HCT116 (cell line): ENCODE data around the gene CLIC6. TPM values are rescaled to one million over a fixed set of nuclear protein-coding genes. Genes with fewer than 3 reads are reported as not detected.

Experiments
- ATAC-seq: fragments of 200-7000 bp; cut with Tn5 transposase; 2 replicates; pipeline ENCODE4 v1.9.1; 2020; ENCODE audit warnings: mild to moderate bottlenecking, moderate library complexity
- BruUV-seq: library from RNA; stranded (reverse); fragments of 400-500 nt; replicated peaks from 2 replicates; lab custom pipeline; 2021; lab: Mats Ljungman, UMichigan
- CTCF ChIA-PET: fragments of 300-600 bp; sonication (Branson Sonifier 250); formaldehyde crosslinking; loops from one replicate; lab custom pipeline; 2021; ENCODE audit warnings: antibody characterized with exemption; lab: Charles Lee
- POLR2A ChIA-PET: fragments of 300-600, 350-600 bp; sonication (Branson Sonifier 250); formaldehyde crosslinking; loops from one replicate; lab custom pipeline; 2021; ENCODE audit warnings: antibody characterized with exemption; lab: Charles Lee
- RAD21 ChIA-PET, 2 experiments: fragments of 300-600 bp; sonication (Branson Sonifier 250); formaldehyde crosslinking; loops; one replicate each; lab custom pipeline; 2023; ENCODE audit warnings: low total read pairs in 2 of 2; ENCODE audit not compliant: uncharacterized antibody in 2 of 2, unreplicated experiment in 2 of 2, low non-redundant PET in 1 of 2; lab: Charles Lee
- DNase-seq: peaks from one replicate; pipeline ENCODE4 v3.0.0-alpha.2; 2010; ENCODE audit warnings: low read depth, low spot score
- H2AFZ ChIP-seq: fragments of 200-600 bp; shearing (Covaris generic), sonication (generic); 2 replicates; pipeline ENCODE4 v1.6.1; 2017; ENCODE audit warnings: low read depth, mixed run types, mixed read lengths, antibody characterized with exemption, low read length; ENCODE audit not compliant: poor library complexity, severe bottlenecking
- H3K27ac ChIP-seq: 2 replicates; pipeline ENCODE4 v1.5.1; 2012; ENCODE audit warnings: low read depth, low read length
- H3K27me3 ChIP-seq: fragments of 200-600 bp; sonication (generic); 2 replicates; pipeline ENCODE4 v1.6.1; 2016; ENCODE audit warnings: mixed run types, low read length, mixed read lengths; ENCODE audit not compliant: insufficient read depth
- H3K36me3 ChIP-seq, 2 experiments: fragments of 200-500 bp in 1 of 2; fragments of 200-600 bp in 1 of 2; sonication (Bioruptor generic) in 1 of 2; sonication (generic) in 1 of 2; 2 replicates each; pipeline versions ENCODE4 v1.5.1 to v1.6.1; 2014 to 2016; ENCODE audit warnings: low read length in 2 of 2, inconsistent platforms in 1 of 2, mixed read lengths in 1 of 2, mixed run types in 1 of 2; ENCODE audit not compliant: insufficient read depth in 2 of 2, control insufficient read depth in 1 of 2
- H3K4me1 ChIP-seq, 2 experiments: fragments of 200-600 bp in 1 of 2; sonication (generic) in 1 of 2; 2 replicates each; pipeline versions ENCODE4 v1.5.1 to v1.6.1; 2012 to 2017; ENCODE audit warnings: low read length in 2 of 2, inconsistent platforms in 1 of 2, mild to moderate bottlenecking in 1 of 2, mixed read lengths in 1 of 2, mixed run types in 1 of 2, moderate library complexity in 1 of 2; ENCODE audit not compliant: insufficient read depth in 2 of 2, control insufficient read depth in 1 of 2
- H3K4me2 ChIP-seq: fragments of 200-600 bp; sonication (generic); 2 replicates; pipeline ENCODE4 v1.6.1; 2017; ENCODE audit warnings: mixed run types, low read length, mixed read lengths
- H3K4me3 ChIP-seq, 2 experiments: fragments of 200-600 bp in 1 of 2; sonication (generic) in 1 of 2; replicated peaks in 1 of 2; 2 replicates each; pipeline ENCODE4 v1.5.1; 2011 to 2016; ENCODE audit warnings: low read length in 2 of 2, control low read depth in 1 of 2, low read depth in 1 of 2, mild to moderate bottlenecking in 1 of 2, mixed read lengths in 1 of 2, mixed run types in 1 of 2
- H3K79me2 ChIP-seq: fragments of 200-600 bp; sonication (generic); 2 replicates; pipeline ENCODE4 v1.6.1; 2017; ENCODE audit warnings: mild to moderate bottlenecking, mixed run types, low read length, moderate library complexity, mixed read lengths; ENCODE audit not compliant: insufficient read depth
- H3K9ac ChIP-seq: fragments of 200-600 bp; sonication (generic); 2 replicates; pipeline ENCODE4 v1.6.1; 2016; ENCODE audit warnings: low read length, mixed read lengths
- H3K9me2 ChIP-seq: fragments of 200-600 bp; sonication (generic), shearing (Covaris generic); 2 replicates; pipeline ENCODE4 v1.6.1; 2017; ENCODE audit warnings: mixed run types, mild to moderate bottlenecking, moderate library complexity; ENCODE audit not compliant: insufficient read depth
- H3K9me3 ChIP-seq, 2 experiments: fragments of 200-500 bp in 1 of 2; fragments of 200-600 bp in 1 of 2; sonication (Bioruptor generic) in 1 of 2; sonication (generic) in 1 of 2; 2 replicates each; pipeline ENCODE4 v1.6.1; 2014 to 2017; ENCODE audit warnings: low read length in 2 of 2, mixed read lengths in 2 of 2, inconsistent platforms in 1 of 2, low read depth in 1 of 2, mild to moderate bottlenecking in 1 of 2, mixed run types in 1 of 2, moderate library complexity in 1 of 2; ENCODE audit not compliant: control insufficient read depth in 1 of 2, insufficient read depth in 1 of 2
- H4K20me1 ChIP-seq: fragments of 200-600 bp; sonication (generic), shearing (Covaris generic); 2 replicates; pipeline ENCODE4 v1.6.1; 2017; ENCODE audit warnings: mixed run types, mild to moderate bottlenecking, moderate library complexity; ENCODE audit not compliant: insufficient read depth
- ATF3 ChIP-seq: IDR thresholded peaks from 2 replicates; pipeline ENCODE4 v1.6.1; 2012
- CBX3 ChIP-seq: IDR thresholded peaks from 2 replicates; pipeline ENCODE4 v1.6.1; 2012; ENCODE audit warnings: low read depth
- CEBPB ChIP-seq: IDR thresholded peaks from 2 replicates; pipeline ENCODE4 v1.6.1; 2012; ENCODE audit warnings: low read depth
- CTCF ChIP-seq, 3 experiments: fragments of 200-600 bp in 1 of 3; sonication (generic) in 1 of 3; IDR thresholded peaks in 2 of 3; conservative IDR thresholded peaks in 1 of 3; 2 replicates each; pipeline ENCODE4 v1.5.1; 2012 to 2017; ENCODE audit warnings: low read depth in 2 of 3, low read length in 2 of 3, antibody characterized with exemption in 1 of 3, borderline replicate concordance in 1 of 3, control low read depth in 1 of 3, mild to moderate bottlenecking in 1 of 3, mixed read lengths in 1 of 3, mixed run types in 1 of 3, moderate library complexity in 1 of 3; ENCODE audit not compliant: insufficient read depth in 1 of 3
- ELF1 ChIP-seq: IDR thresholded peaks from 2 replicates; pipeline ENCODE4 v1.6.1; 2012; ENCODE audit warnings: low read depth, borderline replicate concordance
- EZH2 ChIP-seq: fragments of 200-600 bp; sonication (generic); IDR thresholded peaks from 2 replicates; pipeline ENCODE4 v1.6.1; 2017; ENCODE audit warnings: antibody characterized with exemption, mixed run types
- EZH2phosphoT487 ChIP-seq: fragments of 200-600 bp; IDR thresholded peaks from 2 replicates; pipeline ENCODE4 v1.6.1; 2018; ENCODE audit warnings: antibody characterized with exemption, borderline replicate concordance
- FOSL1 ChIP-seq: IDR thresholded peaks from 2 replicates; pipeline ENCODE4 v1.6.1; 2012; ENCODE audit warnings: low read depth
- JUND ChIP-seq: IDR thresholded peaks from 2 replicates; pipeline ENCODE4 v1.6.1; 2012
- REST ChIP-seq: IDR thresholded peaks from 2 replicates; pipeline ENCODE4 v1.6.1; 2012; ENCODE audit warnings: low read depth
- SP1 ChIP-seq: IDR thresholded peaks from 2 replicates; pipeline ENCODE4 v1.6.1; 2012; ENCODE audit warnings: low read depth
- SRF ChIP-seq: IDR thresholded peaks from 2 replicates; pipeline ENCODE4 v1.6.1; 2012; ENCODE audit warnings: low read depth
- ZFX ChIP-seq: fragments of 450-650 bp; IDR thresholded peaks from 2 replicates; pipeline ENCODE4 v1.6.1; 2017
- intact Hi-C: fragments of 100-400 bp; cut with micrococcal nuclease; formaldehyde crosslinking; loops from 2 replicates; pipeline ENCODE4 v1.10.0; 2022
- total RNA-seq: library from RNA; stranded (reverse); gene quantifications from one replicate; pipeline ENCODE4 v1.2.1, GENCODE V29; 2021; ENCODE audit not compliant: unreplicated experiment

The CLIC6 gene
- total RNA-seq, 1 experiment from 2014 or later = 0.05 TPM

- H3K27ac ChIP-seq = no peak overlapping the region
- ATAC-seq = no peak
- no peaks in the 10 kb centered on the region for H3K9me3 ChIP-seq
- TF ChIP-seq SP1 (no peak), REST (no peak), JUND (no peak), EZH2phosphoT487 (no peak), EZH2 (no peak), ELF1 (no peak), ATF3 (no peak), SRF (no peak), CEBPB (no peak), CBX3 (no peak), CTCF (IDR thresholded peaks at IDR 0.05 in 2 of 3, conservative IDR thresholded peaks at IDR 0.05 in 1 of 3; ENCODE audit: borderline replicate concordance in 1 of 3, insufficient read depth in 1 of 3, low read depth in 2 of 3, low read length in 2 of 3) (no peak), ZFX (no peak), FOSL1 (no peak)
- no peak overlapping the region for H3K9ac ChIP-seq
- H3K27me3 ChIP-seq = no peaks in the 10 kb centered on the region
- no peak overlapping the region for H3K4me2 ChIP-seq
- no peaks in the 10 kb centered on the region for H3K9me2 ChIP-seq
- H3K79me2 ChIP-seq = no peaks in the 10 kb centered on the region
- no peak overlapping the region for H3K4me3 ChIP-seq
- POLR2A ChIA-PET = no interaction called here
- no peaks in the 10 kb centered on the region for H3K4me1 ChIP-seq
- DNase-seq = no peak
- no peaks in the 10 kb centered on the region for H3K36me3 ChIP-seq
- CTCF ChIA-PET = no interaction called here
- no peaks in the 10 kb centered on the region for H4K20me1 ChIP-seq
- H2AFZ ChIP-seq = no peak overlapping the region
- BruUV-seq = no TSS peak
- RAD21 ChIA-PET = no interaction called here
- intact Hi-C loops = no loop called here
Measured at GRCh38 chr21:34642211-34643075, 26.4 kb upstream of the CLIC6 start.
